HFFc6 (cell line): ENCODE data around the gene TMEM135. TPM values are rescaled to one million over a fixed set of nuclear protein-coding genes. Genes with fewer than 3 reads are reported as not detected.

Experiments used
- DNase-seq: peaks from one replicate; pipeline ENCODE4 v3.0.0-alpha.2; 2018
- H3K27ac Mint-ChIP-seq: 2 replicates; pipeline ENCODE4 v1.8.0; 2020; ENCODE audit warnings: mild to moderate bottlenecking, mixed read lengths
- H3K27me3 Mint-ChIP-seq: 2 replicates; pipeline ENCODE4 v1.8.0; 2021; ENCODE audit warnings: mild to moderate bottlenecking, moderate library complexity, mixed read lengths; ENCODE audit not compliant: insufficient read depth
- H3K36me3 Mint-ChIP-seq: 2 replicates; pipeline ENCODE4 v1.8.0; 2021; ENCODE audit warnings: low read depth, mixed read lengths
- H3K4me1 Mint-ChIP-seq: 2 replicates; pipeline ENCODE4 v1.8.0; 2020; ENCODE audit warnings: low read depth, mixed read lengths
- H3K4me3 Mint-ChIP-seq: 2 replicates; pipeline ENCODE4 v1.8.0; 2020; ENCODE audit warnings: mild to moderate bottlenecking, moderate library complexity, mixed read lengths
- H3K9me3 Mint-ChIP-seq: 2 replicates; pipeline ENCODE4 v1.8.0; 2020; ENCODE audit warnings: mild to moderate bottlenecking, mixed read lengths
- total RNA-seq, 6 experiments: library from RNA; stranded (reverse); fragmentation: NEBNext Ultra II Directional; extraction: Animal tissue kit (Norgen Biotek cat#: 25700); gene quantifications; 2 replicates in 1 of 6; 3 replicates in 5 of 6; pipeline ENCODE4 v1.2.3, GENCODE V29; 2021
- TF ChIP-seq, protein P1 (sequence below): fragments of 200-600 bp; sonication (generic); IDR thresholded peaks from 2 replicates; pipeline ENCODE4 v1.5.0; 2021; ENCODE audit warnings: antibody characterized with exemption, mild to moderate bottlenecking

The TMEM135 gene
- total RNA-seq, 6 experiments from 2014 or later = 13.1 to 28.3 (median 20.5) TPM

DNA sequence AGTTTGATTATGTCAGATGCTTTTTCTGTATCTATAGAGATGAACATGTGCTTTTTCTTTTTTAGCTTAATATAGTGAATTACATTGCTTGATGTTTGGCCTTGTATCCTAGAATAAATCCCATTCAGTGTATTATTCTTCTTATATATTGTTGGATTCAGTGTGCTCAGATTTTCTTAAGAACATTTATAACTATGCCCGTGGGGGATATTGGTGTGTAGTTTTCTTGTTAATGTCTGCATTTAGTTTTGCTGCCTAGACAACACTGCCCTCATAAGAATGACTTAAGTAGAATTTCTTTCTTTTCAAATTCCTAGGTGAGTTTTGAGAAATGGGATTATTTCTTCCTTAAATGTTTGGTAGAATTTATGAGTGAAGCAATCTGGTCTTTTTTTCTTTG lies 98.5 kb downstream of the TMEM135 start:
- no peaks in the 10 kb centered on the region for H3K36me3 Mint-ChIP-seq

DNA sequence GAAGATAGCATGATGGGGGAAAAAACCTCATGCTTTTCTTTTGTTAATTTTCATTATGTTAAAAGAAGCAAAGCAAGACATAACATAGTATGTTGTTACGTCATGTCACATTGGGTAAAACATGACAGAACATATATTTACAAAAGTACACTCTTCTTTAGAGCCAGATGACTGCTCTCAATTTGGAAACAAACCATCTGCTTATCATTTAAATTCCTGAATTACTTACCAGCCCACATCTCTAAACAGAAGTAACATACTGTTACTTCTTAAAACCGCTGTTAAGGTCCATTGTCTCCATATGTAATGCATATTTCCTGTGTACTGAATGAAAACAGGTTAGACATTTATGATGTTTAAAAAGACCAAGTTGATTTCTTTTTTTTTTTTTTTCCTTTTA lies 100.0 kb downstream of the TMEM135 start:
- Mint-ChIP-seq H3K4me3 (no peak overlapping the region), H3K36me3 (no peaks in the 10 kb centered on the region), H3K27me3 (no peaks in the 10 kb centered on the region; the same call in 1 of the 2 replicates), H3K4me1 (peaks cover 10% of the 10 kb centered on the region), H3K27ac (no peak overlapping the region), H3K9me3 (no peaks in the 10 kb centered on the region)
- TF ChIP-seq, protein P1, sequence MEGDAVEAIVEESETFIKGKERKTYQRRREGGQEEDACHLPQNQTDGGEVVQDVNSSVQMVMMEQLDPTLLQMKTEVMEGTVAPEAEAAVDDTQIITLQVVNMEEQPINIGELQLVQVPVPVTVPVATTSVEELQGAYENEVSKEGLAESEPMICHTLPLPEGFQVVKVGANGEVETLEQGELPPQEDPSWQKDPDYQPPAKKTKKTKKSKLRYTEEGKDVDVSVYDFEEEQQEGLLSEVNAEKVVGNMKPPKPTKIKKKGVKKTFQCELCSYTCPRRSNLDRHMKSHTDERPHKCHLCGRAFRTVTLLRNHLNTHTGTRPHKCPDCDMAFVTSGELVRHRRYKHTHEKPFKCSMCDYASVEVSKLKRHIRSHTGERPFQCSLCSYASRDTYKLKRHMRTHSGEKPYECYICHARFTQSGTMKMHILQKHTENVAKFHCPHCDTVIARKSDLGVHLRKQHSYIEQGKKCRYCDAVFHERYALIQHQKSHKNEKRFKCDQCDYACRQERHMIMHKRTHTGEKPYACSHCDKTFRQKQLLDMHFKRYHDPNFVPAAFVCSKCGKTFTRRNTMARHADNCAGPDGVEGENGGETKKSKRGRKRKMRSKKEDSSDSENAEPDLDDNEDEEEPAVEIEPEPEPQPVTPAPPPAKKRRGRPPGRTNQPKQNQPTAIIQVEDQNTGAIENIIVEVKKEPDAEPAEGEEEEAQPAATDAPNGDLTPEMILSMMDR = no peak
- DNase-seq = peak; percentile 2

More for the DNA sequence above, 98.5 kb downstream of the TMEM135 start:
- TF ChIP-seq, protein P1 = no peak
- no peaks in the 10 kb centered on the region for H3K27me3 Mint-ChIP-seq
- DNase-seq = no peak
- H3K27ac Mint-ChIP-seq = no peak overlapping the region
- H3K4me1 Mint-ChIP-seq = peaks cover 10% of the 10 kb centered on the region
- H3K9me3 Mint-ChIP-seq = no peaks in the 10 kb centered on the region
- no peak overlapping the region for H3K4me3 Mint-ChIP-seq

DNA sequence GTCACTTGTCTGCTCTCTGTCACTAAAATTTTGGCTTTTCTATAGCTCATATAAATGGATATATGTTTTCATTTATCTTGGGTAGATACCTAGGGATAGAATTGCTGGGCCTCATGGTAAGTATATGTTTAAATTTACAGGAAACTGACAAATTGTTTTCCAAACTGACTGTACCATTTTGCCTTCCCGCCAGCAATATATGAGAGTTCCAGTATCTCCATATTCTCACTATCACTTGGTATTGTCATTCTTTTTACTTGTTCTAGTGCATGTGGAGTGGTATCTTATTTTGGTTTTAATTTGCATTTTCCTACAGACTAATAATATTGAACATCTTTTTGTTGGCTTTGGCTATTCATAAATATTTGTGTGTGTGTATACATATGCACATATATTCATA lies 101.7 kb downstream of the TMEM135 start:
- H3K4me3 Mint-ChIP-seq = no peak overlapping the region

DNA sequence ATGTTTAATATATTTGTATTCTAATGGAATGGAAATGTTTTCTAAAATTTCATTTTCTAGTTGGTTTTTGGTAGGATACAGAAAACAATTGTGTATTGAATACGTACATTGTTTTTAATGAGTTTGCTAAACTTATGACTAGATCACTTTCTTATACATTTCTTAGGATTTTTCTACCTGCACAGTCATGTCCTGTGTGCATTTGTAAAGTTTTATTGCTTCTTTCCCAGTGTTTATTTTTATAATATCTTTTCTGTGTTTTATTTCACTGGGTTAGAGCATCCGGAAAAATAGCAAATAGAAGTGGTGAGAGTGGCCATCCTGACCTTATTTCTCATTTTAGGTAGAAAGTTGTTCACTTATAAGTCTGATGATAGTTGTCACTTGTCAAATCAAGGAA lies 103.6 kb downstream of the TMEM135 start:
- Mint-ChIP-seq H3K27ac (no peak overlapping the region), H3K9me3 (no peaks in the 10 kb centered on the region), H3K27me3 (no peaks in the 10 kb centered on the region; the same call in 1 of the 2 replicates), H3K36me3 (no peaks in the 10 kb centered on the region), H3K4me1 (peaks cover 10% of the 10 kb centered on the region), H3K4me3 (no peak overlapping the region)
- TF ChIP-seq, protein P1 = no peak
- no peak for DNase-seq

More for the DNA sequence above, 101.7 kb downstream of the TMEM135 start:
- no peaks in the 10 kb centered on the region; the same call in 1 of the 2 replicates for H3K27me3 Mint-ChIP-seq
- H3K27ac Mint-ChIP-seq = no peak overlapping the region
- TF ChIP-seq, protein P1 = no peak
- H3K36me3 Mint-ChIP-seq = no peaks in the 10 kb centered on the region
- no peak for DNase-seq
- no peaks in the 10 kb centered on the region for H3K9me3 Mint-ChIP-seq
- peaks cover 10% of the 10 kb centered on the region for H3K4me1 Mint-ChIP-seq

DNA sequence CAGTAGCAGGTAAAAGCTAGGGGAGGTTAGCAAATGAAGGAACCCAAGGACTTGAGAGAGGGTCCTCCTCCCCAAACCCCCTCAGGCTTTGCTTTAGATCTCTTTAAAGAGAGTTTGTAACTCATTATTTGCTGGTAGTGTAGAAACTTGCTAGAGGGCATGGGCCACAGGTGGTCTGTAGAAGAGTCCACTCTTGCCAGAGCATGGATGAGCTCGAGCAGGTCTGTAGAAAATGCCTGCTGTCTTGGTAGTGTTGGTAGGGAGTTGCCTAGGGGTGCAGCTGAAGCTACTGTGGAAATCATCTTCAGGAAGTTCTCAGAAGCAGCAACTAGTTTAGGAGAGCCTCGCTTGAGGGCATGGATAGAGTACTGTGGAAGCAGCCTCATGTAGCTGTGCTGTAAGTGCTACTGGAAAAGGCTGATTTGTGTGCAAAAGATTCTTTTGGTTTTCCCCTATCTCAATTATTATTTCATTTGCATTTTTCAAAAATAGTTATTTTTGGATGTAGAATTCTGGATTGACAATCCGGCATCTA lies 104.3 kb downstream of the TMEM135 start:
- no peaks in the 10 kb centered on the region for H3K36me3 Mint-ChIP-seq
- no peaks in the 10 kb centered on the region; the same call in 1 of the 2 replicates for H3K27me3 Mint-ChIP-seq
- H3K4me3 Mint-ChIP-seq = no peak overlapping the region
- H3K4me1 Mint-ChIP-seq = peaks cover 10% of the 10 kb centered on the region
- no peak overlapping the region for H3K27ac Mint-ChIP-seq
- no peak for DNase-seq
- TF ChIP-seq, protein P1 = no peak
- no peaks in the 10 kb centered on the region for H3K9me3 Mint-ChIP-seq
